Measurements from ENCODE around the gene TFCP2L1.
"Not testable (repeated sequence)": the region's sequence is repeated elsewhere in the genome, so short reads cannot be mapped to it uniquely, and the experiment has no call there.

The TFCP2L1 gene

DNA sequence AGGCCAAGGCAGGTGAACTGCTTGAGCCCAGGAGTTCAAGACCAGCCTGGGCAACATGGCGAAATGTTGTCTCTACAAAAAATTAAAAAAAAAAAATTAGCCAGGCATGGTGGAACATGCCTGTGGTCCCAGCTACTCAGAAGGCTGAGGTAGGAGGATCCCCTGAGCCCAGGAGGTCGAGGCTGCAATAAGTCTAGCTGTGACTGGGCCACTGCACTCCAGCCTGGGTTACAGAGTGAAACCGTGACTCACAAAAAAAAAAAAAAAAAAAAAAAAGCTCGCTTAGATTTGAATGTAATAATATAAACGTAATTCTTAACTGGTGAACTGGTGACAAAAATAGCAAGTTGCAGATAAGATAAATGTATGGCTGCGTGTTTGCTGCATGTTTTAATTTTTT, 56.5 kb downstream of the TFCP2L1 start:
- DNase-seq (ENCODE audit: extremely low read depth, low read depth): no peak
- TF ChIP-seq, protein P1, sequence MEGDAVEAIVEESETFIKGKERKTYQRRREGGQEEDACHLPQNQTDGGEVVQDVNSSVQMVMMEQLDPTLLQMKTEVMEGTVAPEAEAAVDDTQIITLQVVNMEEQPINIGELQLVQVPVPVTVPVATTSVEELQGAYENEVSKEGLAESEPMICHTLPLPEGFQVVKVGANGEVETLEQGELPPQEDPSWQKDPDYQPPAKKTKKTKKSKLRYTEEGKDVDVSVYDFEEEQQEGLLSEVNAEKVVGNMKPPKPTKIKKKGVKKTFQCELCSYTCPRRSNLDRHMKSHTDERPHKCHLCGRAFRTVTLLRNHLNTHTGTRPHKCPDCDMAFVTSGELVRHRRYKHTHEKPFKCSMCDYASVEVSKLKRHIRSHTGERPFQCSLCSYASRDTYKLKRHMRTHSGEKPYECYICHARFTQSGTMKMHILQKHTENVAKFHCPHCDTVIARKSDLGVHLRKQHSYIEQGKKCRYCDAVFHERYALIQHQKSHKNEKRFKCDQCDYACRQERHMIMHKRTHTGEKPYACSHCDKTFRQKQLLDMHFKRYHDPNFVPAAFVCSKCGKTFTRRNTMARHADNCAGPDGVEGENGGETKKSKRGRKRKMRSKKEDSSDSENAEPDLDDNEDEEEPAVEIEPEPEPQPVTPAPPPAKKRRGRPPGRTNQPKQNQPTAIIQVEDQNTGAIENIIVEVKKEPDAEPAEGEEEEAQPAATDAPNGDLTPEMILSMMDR (IDR thresholded peaks at IDR 0.05; ENCODE audit: low read depth, low read length, missing control alignments): no peak
- no peak overlapping the region for H3K4me3 ChIP-seq (replicated peaks; ENCODE audit: low read depth, low read length)

DNA sequence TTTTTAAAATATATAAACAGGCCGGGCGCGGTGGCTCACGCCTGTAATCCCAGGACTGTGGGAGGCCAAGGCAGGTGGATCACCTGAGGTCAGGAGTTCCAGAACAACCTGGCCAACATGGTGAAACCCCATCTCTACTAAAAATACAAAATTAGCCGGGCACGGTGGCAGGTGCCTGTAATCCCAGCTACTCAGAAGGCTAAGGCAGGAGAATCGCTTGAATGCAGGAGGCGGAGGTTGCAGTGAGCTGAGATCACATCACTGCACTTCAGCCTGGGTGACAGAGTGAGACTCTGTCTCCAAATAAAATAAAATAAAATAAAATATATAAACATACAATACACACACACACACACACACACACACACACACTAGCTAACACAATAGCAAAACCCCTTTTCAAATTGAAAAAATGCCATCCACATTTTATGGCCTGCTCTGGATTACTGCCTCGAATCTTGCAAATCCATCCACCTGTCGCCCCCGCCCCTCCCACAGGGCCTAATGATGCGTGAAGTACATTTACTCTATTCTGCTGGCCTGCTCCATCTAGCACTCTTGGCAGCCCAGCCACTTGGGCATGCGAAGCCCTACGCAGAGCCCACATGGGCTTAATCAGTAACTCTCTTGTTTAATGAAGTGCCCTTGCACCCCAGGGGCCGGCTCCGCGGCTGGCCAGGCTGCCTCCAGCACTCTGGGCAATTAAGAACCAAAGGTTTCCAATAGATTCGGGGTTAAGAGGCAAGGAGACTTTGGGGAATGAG, 57.4 kb downstream of the TFCP2L1 start:
- not testable (repeated sequence) for H3K4me3 ChIP-seq (replicated peaks; ENCODE audit: low read depth, low read length); DNase-seq (ENCODE audit: extremely low read depth, low read depth)

DNA sequence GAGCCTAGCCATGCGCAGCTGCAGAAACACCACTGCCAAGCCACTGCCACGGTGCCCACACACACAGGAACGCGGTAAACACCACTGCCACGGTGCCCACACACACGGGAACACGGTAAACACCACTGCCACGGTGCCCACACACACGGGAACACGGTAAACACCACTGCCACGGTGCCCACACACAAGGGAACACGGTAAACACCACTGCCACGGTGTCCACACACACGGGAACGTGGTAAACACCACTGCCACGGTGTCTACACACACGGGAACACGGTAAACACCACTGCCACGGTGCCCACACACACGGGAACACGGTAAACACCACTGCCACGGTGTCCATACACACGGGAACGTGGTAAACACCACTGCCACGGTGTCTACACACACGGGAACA, 59.3 kb downstream of the TFCP2L1 start:
- not testable (repeated sequence) for DNase-seq (ENCODE audit: extremely low read depth, low read depth); H3K4me3 ChIP-seq (replicated peaks; ENCODE audit: low read depth, low read length)

DNA sequence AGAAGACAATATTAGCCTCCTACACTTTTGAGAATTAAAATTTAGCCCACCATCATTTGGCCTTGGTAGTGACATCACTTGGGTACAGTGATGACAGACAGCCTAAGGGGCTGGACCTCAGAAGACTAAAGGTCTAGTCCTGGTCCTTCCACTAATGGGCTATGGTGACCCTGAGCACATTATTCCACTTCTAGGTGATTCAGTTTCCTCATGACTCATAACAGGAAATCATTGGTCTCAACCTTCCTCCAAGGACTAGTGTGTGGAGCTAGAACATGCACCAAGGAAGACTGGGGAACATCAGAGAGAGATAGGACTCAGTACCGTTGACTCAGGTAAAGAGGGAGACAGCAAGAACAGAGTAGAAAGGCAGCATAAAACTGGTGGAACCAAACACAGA, 64.0 kb downstream of the TFCP2L1 start:
- TF ChIP-seq, protein P1 (IDR thresholded peaks at IDR 0.05; ENCODE audit: low read depth, low read length, missing control alignments): no peak
- no peak for DNase-seq (ENCODE audit: extremely low read depth, low read depth)
- H3K4me3 ChIP-seq (replicated peaks; ENCODE audit: low read depth, low read length): no peak overlapping the region

DNA sequence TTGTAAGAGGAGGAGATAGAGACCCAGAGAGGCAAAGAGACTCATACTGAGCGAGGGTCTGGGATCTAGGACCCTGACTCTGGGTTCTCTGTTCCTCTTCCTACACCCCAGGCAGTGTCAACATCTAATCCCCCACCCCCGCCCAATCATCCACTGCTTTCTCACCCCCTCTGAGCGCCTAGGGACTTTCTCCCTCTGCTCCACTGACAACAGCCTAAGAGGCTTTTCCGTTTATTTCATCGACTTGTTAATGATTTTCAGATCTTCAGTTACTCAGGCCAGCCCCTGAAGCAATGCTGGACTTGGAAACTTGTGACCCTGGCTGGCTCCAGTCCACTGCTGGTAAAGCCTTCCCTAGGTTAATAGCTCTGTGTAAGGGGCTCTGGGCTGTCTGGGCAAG, 65.1 kb downstream of the TFCP2L1 start:
- TF ChIP-seq, protein P1 (IDR thresholded peaks at IDR 0.05; ENCODE audit: low read depth, low read length, missing control alignments): no peak
- H3K4me3 ChIP-seq (replicated peaks; ENCODE audit: low read depth, low read length): no peak overlapping the region
- no peak for DNase-seq (ENCODE audit: extremely low read depth, low read depth)

DNA sequence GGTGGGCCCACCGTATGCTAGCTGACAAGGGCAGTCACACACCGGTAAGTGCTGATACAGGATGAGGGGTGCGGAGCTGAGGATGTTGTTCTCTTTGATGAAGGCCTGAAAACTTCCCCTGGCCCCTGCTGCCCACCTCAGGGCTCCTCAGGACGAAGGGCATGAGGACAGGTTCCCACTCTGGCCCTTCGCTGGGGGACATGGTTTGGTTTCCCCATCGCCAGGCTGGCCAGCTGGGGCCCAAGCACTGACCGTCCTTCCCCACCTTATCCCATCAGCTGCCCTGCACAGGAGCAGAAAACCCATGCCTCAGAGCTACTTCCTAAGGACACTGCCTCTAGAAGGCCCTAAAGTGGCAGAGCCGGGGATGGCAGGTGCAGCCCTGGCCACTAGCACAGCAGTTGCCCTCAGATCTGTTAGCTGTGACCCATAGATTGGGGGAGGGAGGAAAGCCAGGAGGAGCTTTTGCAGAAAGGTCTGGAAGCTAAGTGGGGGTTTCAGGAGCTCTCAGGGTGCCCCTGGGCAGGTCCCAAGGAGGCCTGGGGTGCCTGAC, 66.5 kb downstream of the TFCP2L1 start:
- no peak overlapping the region for H3K4me3 ChIP-seq (replicated peaks; ENCODE audit: low read depth, low read length)
- DNase-seq (ENCODE audit: extremely low read depth, low read depth): no peak
- TF ChIP-seq, protein P1 (IDR thresholded peaks at IDR 0.05; ENCODE audit: low read depth, low read length, missing control alignments): no peak

DNA sequence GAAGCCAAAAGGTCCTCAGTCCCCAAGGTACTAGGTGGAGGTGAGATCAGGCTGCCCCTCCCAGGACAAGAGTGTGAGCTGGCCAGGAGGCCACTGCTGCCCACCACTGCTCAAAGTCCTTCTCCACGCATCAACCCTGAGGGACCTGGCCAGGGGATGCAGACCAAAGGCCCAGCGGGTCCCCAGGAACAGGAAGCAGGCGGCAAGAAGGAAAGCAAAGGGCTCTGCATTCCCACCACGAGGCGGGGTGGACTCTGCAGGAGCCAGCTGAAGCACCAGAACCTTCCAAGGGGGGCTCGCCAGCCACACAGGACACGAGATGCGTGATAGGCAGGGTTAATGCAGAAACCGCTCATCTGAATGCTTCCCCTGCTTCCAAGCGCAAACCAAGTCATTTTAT, 67.4 kb downstream of the TFCP2L1 start:
- H3K4me3 ChIP-seq (replicated peaks; ENCODE audit: low read depth, low read length): no peak overlapping the region
- no peak for DNase-seq (ENCODE audit: extremely low read depth, low read depth)
- TF ChIP-seq, protein P1 (IDR thresholded peaks at IDR 0.05; ENCODE audit: low read depth, low read length, missing control alignments): no peak

DNA sequence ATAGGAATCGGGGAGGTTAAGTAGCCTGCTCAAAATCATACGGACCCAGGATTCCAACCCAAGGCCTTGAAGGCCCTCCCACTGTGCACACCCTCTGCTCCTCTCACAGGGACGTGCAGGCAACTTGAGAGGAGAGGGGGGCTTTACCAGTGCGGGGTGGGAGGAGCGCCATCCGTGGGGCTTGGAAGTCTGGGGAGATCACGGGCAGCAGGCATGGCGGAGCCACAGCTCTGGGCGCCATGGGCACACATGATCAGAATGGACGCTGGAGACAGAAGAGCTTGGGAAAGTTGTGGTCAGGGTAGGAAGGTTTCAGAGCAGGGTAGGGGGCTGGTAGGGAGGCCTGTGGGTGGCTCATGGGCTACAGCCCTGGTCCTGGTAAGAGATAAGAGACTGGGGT, 70.7 kb downstream of the TFCP2L1 start:
- DNase-seq (ENCODE audit: extremely low read depth, low read depth): no peak
- no peak overlapping the region for H3K4me3 ChIP-seq (replicated peaks; ENCODE audit: low read depth, low read length)
- TF ChIP-seq, protein P1 (IDR thresholded peaks at IDR 0.05; ENCODE audit: low read depth, low read length, missing control alignments): no peak

All from HFF-Myc (cell line).